Keratinocyte (primary cell): ENCODE results near the gene IPO11. TPM values are rescaled to one million over a fixed set of nuclear protein-coding genes. Genes with fewer than 3 reads are reported as not detected.

ENCODE experiments used
- DNase-seq: peaks from one replicate; pipeline ENCODE4 v3.0.0-alpha.2; 2011; ENCODE audit warnings: low read depth, missing footprints, low spot score
- FAIRE-seq: peaks from 2 replicates; lab custom pipeline; 2011; peaks lifted over from hg19 to GRCh38; lab: Jason Lieb, UNC
- H2AFZ ChIP-seq: 2 replicates; pipeline ENCODE4 v1.6.0; 2012; ENCODE audit warnings: low read length, control low read depth, inconsistent platforms; ENCODE audit not compliant: control insufficient read depth
- H3K27ac ChIP-seq: 2 replicates; pipeline ENCODE4 v1.5.1; 2011; ENCODE audit warnings: low read length; ENCODE audit not compliant: control insufficient read depth, insufficient read depth
- H3K27me3 ChIP-seq: 3 replicates; pipeline ENCODE4 v1.6.0; 2011; ENCODE audit warnings: low read length; ENCODE audit not compliant: control insufficient read depth, insufficient read depth; ENCODE audit errors: extremely low read depth
- H3K36me3 ChIP-seq, 2 experiments: 2 replicates in 1 of 2; 3 replicates in 1 of 2; pipeline ENCODE4 v1.5.1; 2011; ENCODE audit warnings: low read length in 2 of 2, mild to moderate bottlenecking in 1 of 2; ENCODE audit not compliant: control insufficient read depth in 2 of 2, insufficient read depth in 2 of 2; ENCODE audit errors: extremely low read depth in 1 of 2
- H3K4me1 ChIP-seq: 3 replicates; pipeline ENCODE4 v1.5.1; 2011; ENCODE audit warnings: low read length; ENCODE audit not compliant: control insufficient read depth, insufficient read depth; ENCODE audit errors: extremely low read depth
- H3K4me2 ChIP-seq: 3 replicates; pipeline ENCODE4 v1.6.0; 2011; ENCODE audit warnings: low read depth, low read length; ENCODE audit not compliant: control insufficient read depth, insufficient read depth; ENCODE audit errors: extremely low read depth
- H3K4me3 ChIP-seq, 3 experiments: fragments of 200-600 bp in 1 of 3; sonication (generic) in 1 of 3; 2 replicates in 2 of 3; 3 replicates in 1 of 3; pipeline ENCODE4 v1.5.1; 2011 to 2016; ENCODE audit warnings: low read length in 3 of 3, mild to moderate bottlenecking in 3 of 3, control low read depth in 2 of 3, inconsistent platforms in 1 of 3, low read depth in 1 of 3, mixed read lengths in 1 of 3, mixed run types in 1 of 3, moderate library complexity in 1 of 3; ENCODE audit not compliant: control insufficient read depth in 2 of 3, insufficient read depth in 2 of 3; ENCODE audit errors: extremely low read depth in 1 of 3
- H3K79me2 ChIP-seq: 2 replicates; pipeline ENCODE4 v1.6.0; 2012; ENCODE audit warnings: low read length; ENCODE audit not compliant: control insufficient read depth, insufficient read depth
- H3K9ac ChIP-seq: 3 replicates; pipeline ENCODE4 v1.6.0; 2011; ENCODE audit warnings: low read length; ENCODE audit not compliant: control insufficient read depth, insufficient read depth; ENCODE audit errors: extremely low read depth
- H3K9me1 ChIP-seq: 3 replicates; pipeline ENCODE4 v1.6.0; 2011; ENCODE audit warnings: low read length; ENCODE audit not compliant: control insufficient read depth, insufficient read depth; ENCODE audit errors: extremely low read depth
- H3K9me3 ChIP-seq: 2 replicates; pipeline ENCODE4 v1.5.1; 2012; ENCODE audit warnings: low read depth, low read length; ENCODE audit not compliant: control insufficient read depth
- H4K20me1 ChIP-seq: 3 replicates; pipeline ENCODE4 v1.6.0; 2011; ENCODE audit warnings: low read length; ENCODE audit not compliant: control insufficient read depth, insufficient read depth; ENCODE audit errors: extremely low read depth
- CTCF ChIP-seq, 3 experiments: IDR thresholded peaks in 1 of 3; conservative IDR thresholded peaks in 1 of 3; optimal IDR thresholded peaks in 1 of 3; 2 replicates in 2 of 3; 3 replicates in 1 of 3; pipeline versions ENCODE3 to v1.5.1; 2011; ENCODE audit warnings: low read length in 3 of 3, mild to moderate bottlenecking in 3 of 3, moderate library complexity in 2 of 3, control low read depth in 1 of 3, inconsistent platforms in 1 of 3; ENCODE audit not compliant: insufficient read depth in 2 of 3; ENCODE audit errors: extremely low read depth in 1 of 3
- EZH2 ChIP-seq: IDR thresholded peaks from one replicate; pipeline ENCODE4 v1.6.1; 2012; ENCODE audit warnings: inconsistent platforms, mild to moderate bottlenecking, low read length, moderate library complexity
- dilution Hi-C: fragments of 300-500 bp; cut with MboI; formaldehyde crosslinking; loops from one replicate; pipeline ENCODE4 v1.7.0; 2020; ENCODE audit warnings: low sequenced_read_pairs; ENCODE audit not compliant: extremely low pct_ligation_motif_present
- polyA plus RNA-seq, 5 experiments: library from polyadenylated mRNA; depleted of rRNA in 3 of 5; stranded (reverse) in 3 of 5; stranded (forward) in 1 of 5; unstranded in 1 of 5; fragments of >200 nt; gene quantifications; 1 replicate in 1 of 5; 2 replicates in 3 of 5; 3 replicates in 1 of 5; pipeline versions ENCODE4 v1.2.1 to v1.2.3, GENCODE V29; 2011 to 2012; ENCODE audit warnings: missing spikeins in 2 of 5, low read depth in 1 of 5, low replicate concordance in 1 of 5

IPO11 gene
- polyA plus RNA-seq, 1 donor (not counting 4 experiments of a cell fraction or from before 2014, with no cell fraction given), result 34.7 TPM

- Histone ChIP-seq H3K9ac (no peak overlapping the region), H3K9me1 (no peaks in the 10 kb centered on the region), H3K27ac (no peak overlapping the region), H3K4me2 (no peak overlapping the region), H2AFZ (no peak overlapping the region), H3K79me2 (no peaks in the 10 kb centered on the region), H3K4me3 (no peak overlapping the region), H3K4me1 (no peaks in the 10 kb centered on the region), H3K9me3 (no peaks in the 10 kb centered on the region), H3K27me3 (no peaks in the 10 kb centered on the region), H4K20me1 (no peaks in the 10 kb centered on the region), H3K36me3 (no peaks in the 10 kb centered on the region)
- no peak for TF ChIP-seq EZH2
- no peak for TF ChIP-seq CTCF (optimal IDR thresholded peaks at IDR 0.05 in 1 of 3, IDR thresholded peaks at IDR 0.05 in 1 of 3, conservative IDR thresholded peaks at IDR 0.05 in 1 of 3; ENCODE audit: extremely low read depth in 1 of 3, insufficient read depth in 2 of 3, low read length in 3 of 3)
- FAIRE-seq (no peak), DNase-seq (no peak)
- dilution Hi-C loops, result no loop called here
Measured at GRCh38 chr5:62647241-62647640, 234.7 kb downstream of the IPO11 start.

GRCh38 chr5:62649025-62649424 lies 236.5 kb downstream of the IPO11 start:
- H3K36me3 ChIP-seq, result no peaks in the 10 kb centered on the region
- no peaks in the 10 kb centered on the region for H3K9me1 ChIP-seq
- H2AFZ ChIP-seq, result no peak overlapping the region
- H3K79me2 ChIP-seq, result no peaks in the 10 kb centered on the region
- H3K9me3 ChIP-seq, result no peaks in the 10 kb centered on the region
- no peak overlapping the region for H3K4me3 ChIP-seq
- no peak overlapping the region for H3K4me2 ChIP-seq
- no peak overlapping the region for H3K27ac ChIP-seq
- no peaks in the 10 kb centered on the region for H4K20me1 ChIP-seq
- FAIRE-seq (no peak), DNase-seq (no peak)
- dilution Hi-C loops, result no loop called here
- no peak overlapping the region for H3K9ac ChIP-seq
- no peaks in the 10 kb centered on the region for H3K27me3 ChIP-seq
- H3K4me1 ChIP-seq, result no peaks in the 10 kb centered on the region
- no peak for TF ChIP-seq EZH2
- no peak for TF ChIP-seq CTCF (optimal IDR thresholded peaks at IDR 0.05 in 1 of 3, IDR thresholded peaks at IDR 0.05 in 1 of 3, conservative IDR thresholded peaks at IDR 0.05 in 1 of 3; ENCODE audit: extremely low read depth in 1 of 3, insufficient read depth in 2 of 3, low read length in 3 of 3)
